ENCODE measurements around the gene KIAA0930.

Gene KIAA0930

GRCh38 chr22:45216133-45217003 is 24.3 kb downstream of the KIAA0930 start:
- DNase-seq (ENCODE audit: low spot score): no peak

DNA sequence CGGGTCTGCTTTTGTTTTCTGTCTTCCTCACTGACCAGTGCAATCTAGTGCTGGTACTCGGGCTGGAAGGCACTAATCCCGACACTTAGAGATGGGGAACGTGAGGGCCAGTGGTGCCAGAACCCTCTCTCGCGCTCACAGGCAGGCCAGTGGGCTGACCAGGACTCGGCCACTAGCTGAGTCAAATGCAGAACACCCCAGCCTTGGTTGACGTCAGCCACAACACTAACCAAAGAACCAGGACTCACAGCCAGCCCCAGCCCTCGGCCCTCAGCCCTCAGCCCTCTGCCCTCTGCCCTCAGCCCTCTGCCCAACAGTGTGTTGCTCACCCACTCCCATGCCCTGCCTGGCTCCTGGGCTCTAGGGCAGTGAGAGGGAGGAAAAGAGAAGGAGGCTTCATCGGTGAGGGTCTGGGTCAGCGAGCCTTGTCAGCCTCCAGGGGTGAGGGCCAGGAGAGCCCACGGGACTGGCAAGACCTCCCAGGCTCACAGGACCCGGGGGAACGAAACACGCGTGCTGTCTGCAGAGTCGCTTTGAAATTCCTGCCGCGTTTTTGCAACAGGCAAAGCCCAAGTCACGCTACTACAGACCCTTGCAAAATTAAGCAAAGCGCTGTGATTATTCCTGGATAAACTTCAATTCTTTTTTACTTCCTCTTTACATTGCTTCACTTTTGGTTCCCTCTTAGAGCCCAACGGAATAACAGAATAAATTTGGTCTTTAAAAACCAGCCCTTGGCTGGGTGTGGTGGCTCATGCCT is 27.5 kb downstream of the KIAA0930 start:
- DNase-seq (ENCODE audit: low spot score): peak; percentile 77

GRCh38 chr22:45212306-45212709 is 28.4 kb downstream of the KIAA0930 start:
- peak; percentile 95 for DNase-seq (ENCODE audit: low spot score)

- DNase-seq (ENCODE audit: low spot score): peak; percentile 68
These were observed 28.8 kb downstream of the KIAA0930 start for GRCh38 chr22:45211848-45212247.

DNA sequence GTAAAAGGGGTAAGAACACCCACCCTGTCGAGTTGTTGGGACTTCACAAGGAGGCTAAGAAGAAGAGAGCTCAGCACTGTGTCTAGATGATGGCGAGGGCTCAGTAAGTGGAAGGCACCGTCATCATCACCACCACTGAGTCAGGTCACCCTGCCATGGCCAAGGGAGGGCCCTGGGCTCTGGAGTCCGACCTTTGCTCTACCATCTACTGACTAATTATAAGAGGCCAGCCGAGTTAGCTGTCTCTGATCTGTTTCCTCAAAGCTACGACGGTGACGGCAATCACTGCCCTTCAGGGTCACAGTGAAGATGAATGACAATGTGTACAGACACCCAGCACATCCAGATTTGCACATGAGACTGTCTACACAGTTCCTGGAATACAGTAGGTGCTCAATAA is 29.3 kb downstream of the KIAA0930 start:
- DNase-seq (ENCODE audit: low spot score): no peak

DNA sequence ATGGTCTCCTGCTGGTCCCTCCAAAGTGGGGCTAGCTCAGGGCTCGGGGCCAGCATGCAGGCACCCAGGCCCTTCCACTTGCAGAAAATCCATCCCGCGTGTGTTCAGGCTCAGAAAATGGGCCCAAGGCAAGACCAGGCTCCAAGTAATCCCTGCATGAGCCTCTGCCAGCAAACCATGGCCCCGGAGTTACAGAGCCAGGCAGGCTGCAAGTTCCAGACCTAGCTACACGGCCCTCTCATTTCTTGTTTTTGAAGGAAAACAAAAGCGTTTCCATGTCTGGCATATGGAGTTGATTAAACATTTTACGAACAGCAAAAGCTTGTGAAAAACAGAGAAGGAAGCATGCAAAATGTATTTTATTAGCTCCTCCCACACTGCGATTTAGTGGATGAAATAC is 29.7 kb downstream of the KIAA0930 start:
- DNase-seq (ENCODE audit: low spot score): peak; percentile 70

GRCh38 chr22:45210577-45210976 is 30.1 kb downstream of the KIAA0930 start:
- no peak for DNase-seq (ENCODE audit: low spot score)

- no peak for DNase-seq (ENCODE audit: low spot score)
These were observed 30.5 kb downstream of the KIAA0930 start for GRCh38 chr22:45210174-45210573.

DNA sequence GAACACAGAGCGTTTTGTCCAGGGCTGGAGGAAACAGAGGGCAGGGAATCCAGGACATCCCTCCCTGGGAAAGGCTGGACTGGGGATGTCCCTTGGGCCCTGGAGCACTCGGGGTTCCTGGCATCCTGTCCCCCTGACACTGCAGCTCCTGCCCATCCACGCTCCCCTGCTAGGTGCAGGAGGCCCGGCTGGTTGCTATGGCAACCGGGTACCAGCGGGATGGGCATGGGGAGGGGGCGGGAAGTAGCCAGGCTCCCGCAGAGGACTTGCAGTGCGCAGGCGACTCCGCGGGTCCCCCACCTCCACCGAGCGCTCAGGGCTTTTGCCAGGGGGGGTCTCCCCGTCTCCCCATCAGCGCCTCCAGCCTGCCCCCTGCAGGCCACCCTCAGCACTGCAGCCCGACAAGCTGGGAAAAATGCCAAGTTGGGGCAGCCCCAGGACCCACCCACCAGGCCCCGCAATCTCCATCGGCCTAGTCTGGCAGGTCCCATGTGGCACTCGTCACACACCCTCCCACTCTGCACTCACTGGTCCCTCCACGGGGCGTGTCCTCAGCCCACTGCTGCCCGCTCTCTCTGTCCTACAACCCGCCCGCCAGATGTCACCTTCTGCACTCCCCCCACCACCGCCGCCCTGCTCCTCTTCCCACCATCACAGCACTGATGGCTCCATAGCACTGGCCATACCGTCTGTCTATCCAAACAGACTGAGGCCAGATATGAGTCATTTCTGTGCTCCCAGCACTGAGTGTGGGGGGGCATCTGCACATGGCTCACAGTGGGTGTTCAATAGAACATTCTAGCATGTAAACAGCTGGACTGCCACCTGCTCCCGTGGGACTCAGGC is 31.5 kb downstream of the KIAA0930 start:
- DNase-seq (ENCODE audit: low spot score): peak; percentile 82

DNA sequence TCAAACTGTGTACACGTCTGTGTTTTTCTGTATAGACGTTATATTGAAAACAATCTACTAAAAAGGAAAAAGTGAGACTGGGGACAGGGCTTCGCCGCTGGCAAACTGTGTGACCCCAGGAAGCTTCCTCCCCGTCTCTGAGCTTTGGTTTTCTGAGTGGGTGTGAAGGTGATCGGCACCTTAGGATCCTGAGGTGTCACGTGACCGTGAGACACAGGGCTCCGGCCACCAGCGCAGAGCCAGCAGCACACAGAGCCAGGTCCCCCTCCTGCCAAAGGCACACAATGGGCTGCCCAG is 32.0 kb downstream of the KIAA0930 start:
- DNase-seq (ENCODE audit: low spot score): no peak

DNA sequence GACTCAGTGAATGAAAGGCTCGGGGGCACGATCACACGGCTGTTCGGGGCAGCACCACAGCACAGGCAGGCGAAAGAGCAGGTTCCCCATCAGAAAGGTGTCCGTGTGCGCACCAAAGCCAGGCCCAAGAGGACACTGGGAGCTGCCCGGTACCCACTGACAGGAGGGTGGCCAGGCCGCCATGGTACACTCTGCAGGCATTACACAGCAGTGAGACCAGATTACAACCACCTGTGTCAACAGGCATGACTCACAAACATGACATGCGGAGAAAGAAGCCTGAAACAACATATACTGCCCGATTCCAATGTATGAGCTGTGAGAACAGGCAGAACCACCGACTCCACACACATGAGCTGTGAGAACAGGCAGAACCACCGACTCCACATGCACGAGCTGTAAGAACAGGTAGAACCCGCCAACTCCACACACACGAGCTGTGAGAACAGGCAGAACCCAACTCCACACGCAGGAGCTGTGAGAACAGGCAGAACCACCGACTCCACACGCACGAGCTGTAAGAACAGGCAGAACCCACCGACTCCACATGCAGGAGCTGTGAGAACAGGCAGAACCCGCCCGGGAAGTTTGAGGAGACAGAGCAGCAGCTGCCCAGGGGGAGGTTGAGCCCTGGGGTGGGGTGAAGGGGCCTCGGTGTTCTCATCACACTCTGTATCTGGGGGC is 32.6 kb downstream of the KIAA0930 start:
- DNase-seq (ENCODE audit: low spot score): no peak

GRCh38 chr22:45207533-45207932 is 33.2 kb downstream of the KIAA0930 start:
- DNase-seq (ENCODE audit: low spot score): no peak

DNA sequence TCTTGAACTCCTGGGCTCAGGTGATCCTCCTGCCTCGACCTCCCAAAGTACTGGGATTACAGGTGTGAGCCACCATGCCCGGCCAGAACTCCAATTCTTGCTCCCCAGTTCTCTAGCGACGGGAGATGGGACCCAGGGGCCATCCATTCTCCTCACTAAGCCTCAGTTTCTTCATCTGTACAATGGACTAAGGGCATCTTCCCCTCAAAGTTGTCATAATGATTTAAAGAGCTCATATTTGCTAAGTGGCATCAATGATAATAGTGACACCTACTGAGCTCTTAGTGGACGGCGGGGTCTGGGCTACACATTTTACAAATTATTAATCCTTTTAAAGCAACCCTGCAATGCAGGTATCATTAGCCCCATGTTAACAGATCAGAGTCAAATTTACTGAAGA is 34.5 kb downstream of the KIAA0930 start:
- no peak for DNase-seq (ENCODE audit: low spot score)

DNA sequence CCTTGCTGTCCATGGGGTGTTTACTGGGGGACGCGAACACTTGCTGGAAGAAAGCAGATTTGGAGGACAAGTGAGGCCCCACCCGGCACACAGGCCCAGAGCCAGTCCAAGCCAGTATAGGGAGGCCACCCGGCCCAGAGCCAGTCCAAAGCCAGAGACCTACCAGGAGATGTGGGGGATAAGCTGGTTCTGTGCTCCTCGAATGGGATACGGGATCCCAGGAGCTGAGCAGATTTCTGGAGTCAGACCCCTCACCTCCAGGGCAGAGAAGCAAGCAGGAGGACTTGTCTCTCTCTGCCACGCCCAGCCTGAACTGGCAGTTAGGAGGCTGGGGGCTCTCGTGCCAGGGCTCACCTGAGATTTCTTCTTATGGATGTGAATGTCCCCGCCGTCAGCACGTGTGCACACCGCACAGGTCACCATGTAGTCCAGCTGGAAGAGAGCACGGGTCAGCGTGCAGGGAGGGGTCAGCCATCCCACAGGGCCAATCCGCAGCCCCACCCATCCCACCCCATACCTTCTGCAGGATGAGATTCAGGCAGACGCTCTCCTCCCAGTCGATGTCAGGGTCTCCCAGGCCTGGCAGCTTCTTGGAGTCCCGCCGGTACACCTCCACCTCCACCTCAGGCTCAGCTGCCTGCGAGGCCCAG is 35.3 kb downstream of the KIAA0930 start:
- no peak for DNase-seq (ENCODE audit: low spot score)

DNA sequence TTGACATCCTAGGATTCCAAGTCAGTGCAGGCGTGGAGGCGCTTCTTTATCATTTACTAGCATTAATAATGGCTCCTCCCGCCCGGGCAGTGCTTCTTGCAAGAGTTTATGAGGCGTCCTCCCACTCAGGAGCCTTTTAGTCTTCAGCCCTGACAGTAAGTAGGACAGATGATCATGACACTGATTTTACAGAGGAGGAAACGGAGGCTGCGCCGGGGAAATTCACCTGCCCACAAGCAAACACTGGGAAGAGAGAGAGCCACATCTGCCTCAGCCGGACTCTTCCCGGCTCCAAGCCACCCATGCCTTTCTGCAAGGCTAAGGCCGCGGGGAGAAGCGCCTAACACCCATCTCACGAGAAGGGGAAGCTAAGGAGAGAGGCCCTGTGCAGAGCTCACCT is 35.9 kb downstream of the KIAA0930 start:
- no peak for DNase-seq (ENCODE audit: low spot score)

GRCh38 chr22:45204241-45204640 is 36.5 kb downstream of the KIAA0930 start:
- DNase-seq (ENCODE audit: low spot score): no peak

DNA sequence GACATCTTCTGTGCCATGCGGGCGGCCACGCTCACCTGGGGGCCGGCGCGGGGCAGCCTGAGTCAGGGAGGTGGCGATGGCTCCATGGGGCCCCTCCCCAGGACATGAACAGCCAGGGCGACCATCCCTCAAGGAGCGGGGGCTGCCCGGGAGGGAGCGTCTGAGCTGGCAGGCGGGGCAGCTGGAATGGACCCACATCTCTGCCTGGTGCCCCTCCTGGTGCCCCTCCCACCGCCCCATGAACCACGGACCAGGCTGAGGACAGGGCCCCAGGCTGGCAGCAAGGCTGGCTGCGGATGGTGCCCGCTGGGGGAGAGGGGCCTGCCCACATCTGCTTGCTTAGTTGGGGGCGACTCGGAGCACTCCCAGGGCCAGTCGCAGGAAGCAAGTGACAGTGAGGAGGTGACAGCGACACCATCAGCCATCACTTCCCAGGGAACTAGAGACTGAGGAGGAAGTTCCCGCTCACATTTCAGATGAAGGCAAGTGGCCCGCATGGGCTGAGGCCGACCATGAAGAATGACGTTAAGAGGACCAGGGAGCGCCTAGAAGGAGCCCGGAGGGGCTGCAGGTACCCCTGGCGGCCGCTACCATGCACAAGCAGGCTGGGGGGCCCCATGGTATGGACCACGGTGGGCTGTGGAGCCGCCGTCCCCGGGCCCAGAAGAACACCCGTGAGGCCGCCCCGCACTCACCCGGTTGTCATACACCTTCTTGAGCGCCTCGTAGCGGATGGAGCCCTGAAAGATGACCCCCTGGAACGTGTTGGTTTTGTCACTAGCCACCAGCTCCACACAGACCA is 37.3 kb downstream of the KIAA0930 start:
- DNase-seq (ENCODE audit: low spot score): no peak

- no peak for DNase-seq (ENCODE audit: low spot score)
These were observed 38.2 kb downstream of the KIAA0930 start for GRCh38 chr22:45202333-45203149.

GRCh38 chr22:45201678-45202332 is 38.9 kb downstream of the KIAA0930 start:
- peak; percentile 67 for DNase-seq (ENCODE audit: low spot score)

All from GM03348 (cell line).